Measurements from ENCODE around the gene FRY.

DNA sequence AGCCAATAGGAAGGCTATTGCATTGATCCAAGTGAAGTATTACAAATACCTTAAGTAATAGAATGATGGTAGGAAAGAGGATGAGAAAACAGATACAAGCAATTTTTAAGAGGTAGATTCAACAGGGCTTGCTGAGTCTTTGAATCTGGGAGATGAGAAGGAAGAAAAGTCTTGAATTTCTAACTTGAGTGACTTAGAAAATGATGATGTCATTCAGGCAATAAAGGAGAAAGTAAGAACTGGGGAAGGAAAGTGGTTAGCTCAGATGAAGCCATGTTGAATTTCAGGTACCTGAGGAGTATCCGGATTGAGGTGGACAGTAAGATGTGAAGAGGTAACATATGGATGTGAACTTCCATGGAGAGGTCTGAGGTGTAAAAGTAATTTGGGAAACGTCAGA is 15.5 kb upstream of the FRY start:
- TF ChIP-seq POLR2AphosphoS5 (IDR thresholded peaks at IDR 0.05; ENCODE audit: borderline replicate concordance, low read depth, low read length) = no peak
- TF ChIP-seq EZH2 (IDR thresholded peaks at IDR 0.05) = no peak
